ENCODE results near the gene FAM222B. TPM values are rescaled to one million over a fixed set of nuclear protein-coding genes. Genes with fewer than 3 reads are reported as not detected.
"Not testable (repeated sequence)": the region's sequence is repeated elsewhere in the genome, so short reads cannot be mapped to it uniquely, and the experiment has no call there.

FAM222B gene
- total RNA-seq, 1 donor from 2014 or later, result 17.4 TPM

GRCh38 chr17:28734712-28735241, 107.8 kb downstream of the FAM222B start:
- intact Hi-C loops (cut with micrococcal nuclease), result no loop called here

- intact Hi-C loops (cut with micrococcal nuclease), result no loop called here
Observed at GRCh38 chr17:28733346-28733745, 109.2 kb downstream of the FAM222B start.

GRCh38 chr17:28729950-28730330, 112.7 kb downstream of the FAM222B start:
- intact Hi-C loops (cut with micrococcal nuclease), result loop anchor here (2.0 to 5.0 kb wide), 5 partner anchors 32 to 837 kb away; partner anchors contain the start of genes ABHD15, FAM222B, NUFIP2 and TP53I13

- intact Hi-C loops (cut with micrococcal nuclease), result loop anchor here (1.0 to 5.0 kb wide), 9 partner anchors 9 to 839 kb away; partner anchors contain the start of genes ABHD15, DHRS13, FAM222B and NUFIP2
Observed at GRCh38 chr17:28728364-28729200, 114.0 kb downstream of the FAM222B start, which contains the start of gene NEK8. Gene NEK8, plus strand, starts transcription at chr17:28728788. Its CDS starts 26 bp downstream, at chr17:28728814.

- intact Hi-C loops (cut with micrococcal nuclease), result loop anchor here (1.0 to 5.0 kb wide), 9 partner anchors 23 to 840 kb away; partner anchors contain the start of genes ABHD15, BLTP2, FAM222B and NUFIP2
Observed at GRCh38 chr17:28726627-28727491, 115.7 kb downstream of the FAM222B start.

GRCh38 chr17:28726226-28726626, 116.4 kb downstream of the FAM222B start, which contains the start of gene TLCD1:
Gene TLCD1, minus strand, starts transcription at chr17:28726233. Its CDS starts 136 bp downstream, at chr17:28726097.
- intact Hi-C loops (cut with micrococcal nuclease), result loop anchor here (2.0 to 5.0 kb wide), 7 partner anchors 36 to 841 kb away; partner anchors contain the start of genes ABHD15, BLTP2, FAM222B and NUFIP2

- intact Hi-C loops (cut with micrococcal nuclease), result loop anchor here (2.0 to 5.0 kb wide), 7 partner anchors 37 to 842 kb away; partner anchors contain the start of genes ABHD15, BLTP2, FAM222B and NUFIP2
Observed at GRCh38 chr17:28725660-28726225, 116.8 kb downstream of the FAM222B start.

- intact Hi-C loops (cut with micrococcal nuclease), result loop anchor here (5.0 kb wide), 4 partner anchors 37 to 842 kb away; partner anchors contain the start of genes ABHD15, FAM222B, NUFIP2 and TP53I13
Observed at GRCh38 chr17:28725166-28725659, 117.4 kb downstream of the FAM222B start.

- intact Hi-C loops (cut with micrococcal nuclease), result loop anchor here (5.0 kb wide), 4 partner anchors 38 to 843 kb away; partner anchors contain the start of genes ABHD15, FAM222B, NUFIP2 and TP53I13
Observed at GRCh38 chr17:28724500-28725165, 118.0 kb downstream of the FAM222B start.

GRCh38 chr17:28723836-28724499, 118.6 kb downstream of the FAM222B start:
- intact Hi-C loops (cut with micrococcal nuclease), result not testable (repeated sequence)

GRCh38 chr17:28723159-28723835, 119.3 kb downstream of the FAM222B start:
- intact Hi-C loops (cut with micrococcal nuclease), result no loop called here

GRCh38 chr17:28722417-28723158, 120.0 kb downstream of the FAM222B start:
- intact Hi-C loops (cut with micrococcal nuclease), result no loop called here

GRCh38 chr17:28720997-28721329, 121.6 kb downstream of the FAM222B start:
- intact Hi-C loops (cut with micrococcal nuclease), result not testable (repeated sequence)

- intact Hi-C loops (cut with micrococcal nuclease), result no loop called here
Observed at GRCh38 chr17:28720247-28720996, 122.2 kb downstream of the FAM222B start.

- intact Hi-C loops (cut with micrococcal nuclease), result loop anchor here (1.0 to 10.0 kb wide), 6 partner anchors 8 to 426 kb away; partner anchors contain the start of genes BLTP2, IFT20, NEK8 and PROCA1
Observed at GRCh38 chr17:28719021-28719433, 123.6 kb downstream of the FAM222B start.

GRCh38 chr17:28718333-28719020, 124.1 kb downstream of the FAM222B start:
- intact Hi-C loops (cut with micrococcal nuclease), result loop anchor here (1.0 to 10.0 kb wide), 6 partner anchors 7 to 426 kb away; partner anchors contain the start of genes BLTP2, IFT20, NEK8 and PROCA1

Measured in T-helper 2 cell treated with Interferon-gamma antibody and Interleukin-4, amounts not matched to agents 100 ng/mL and 5 ng/mL, for 36 hours (primary cell).